HL-60 (cell line): ENCODE results near the gene MTHFSD.

Source experiments
- DNase-seq, 2 experiments: peaks; one replicate each; pipeline ENCODE4 v3.0.0-alpha.2; 2010 to 2020; ENCODE audit warnings: low read depth in 1 of 2, low spot score in 1 of 2
- H3K27ac ChIP-seq: fragments of 250-450 bp; sonication (Bioruptor Pico); replicated peaks from 2 replicates; pipeline ENCODE4 v1.5.1; 2020; ENCODE audit warnings: mild to moderate bottlenecking, moderate library complexity
- H3K27me3 ChIP-seq: fragments of 250-450 bp; sonication (Bioruptor Pico); 2 replicates; pipeline ENCODE4 v1.5.1; 2021; ENCODE audit warnings: mild to moderate bottlenecking, moderate library complexity; ENCODE audit not compliant: insufficient read depth, poor library complexity, severe bottlenecking
- H3K4me3 ChIP-seq: replicated peaks from 2 replicates; pipeline ENCODE4 v1.5.1; 2011; ENCODE audit warnings: mild to moderate bottlenecking, control low read depth, low read length; ENCODE audit not compliant: insufficient read depth
- CTCF ChIP-seq: IDR thresholded peaks from one replicate; pipeline ENCODE4 v1.5.1; 2011; ENCODE audit warnings: low read length, control low read depth, inconsistent platforms; ENCODE audit not compliant: insufficient read depth
- GABPA ChIP-seq: IDR thresholded peaks from 2 replicates; pipeline ENCODE4 v1.6.1; 2012; ENCODE audit warnings: low read depth
- POLR2AphosphoS5 ChIP-seq: IDR thresholded peaks from 2 replicates; pipeline ENCODE4 v1.6.1; 2012; ENCODE audit warnings: low read depth
- REST ChIP-seq: IDR thresholded peaks from 2 replicates; pipeline ENCODE4 v1.6.1; 2012; ENCODE audit warnings: low read depth; ENCODE audit not compliant: insufficient replicate concordance
- SPI1 ChIP-seq: IDR thresholded peaks from 2 replicates; pipeline ENCODE4 v1.6.1; 2012; ENCODE audit warnings: low read depth, mild to moderate bottlenecking, borderline replicate concordance

MTHFSD gene

GRCh38 chr16:86545954-86546637 lies 8.9 kb downstream of the MTHFSD start:
- Histone ChIP-seq H3K27ac (no peak overlapping the region), H3K4me3 (no peak overlapping the region), H3K27me3 (no peaks in the 10 kb centered on the region)
- TF ChIP-seq SPI1 (no peak), REST (no peak), GABPA (no peak), POLR2AphosphoS5 (no peak), CTCF (no peak)
- no peak for DNase-seq

- Histone ChIP-seq H3K27ac (no peak overlapping the region), H3K27me3 (no peaks in the 10 kb centered on the region), H3K4me3 (no peak overlapping the region)
- TF ChIP-seq SPI1: no peak
- TF ChIP-seq REST: no peak
- TF ChIP-seq POLR2AphosphoS5: no peak
- no peak for TF ChIP-seq GABPA
- no peak for DNase-seq
These were observed 9.6 kb downstream of the MTHFSD start for GRCh38 chr16:86545481-86545880.

GRCh38 chr16:86542756-86543750 lies 12.0 kb downstream of the MTHFSD start:
- TF ChIP-seq SPI1: no peak
- no peak for TF ChIP-seq POLR2AphosphoS5
- TF ChIP-seq GABPA: no peak
- no peak for TF ChIP-seq CTCF
- no peak for TF ChIP-seq REST
- no peaks in the 10 kb centered on the region for H3K27me3 ChIP-seq
- no peak for DNase-seq
- no peak overlapping the region for H3K27ac ChIP-seq
- no peak overlapping the region for H3K4me3 ChIP-seq
